SK-N-SH (cell line): ENCODE results near the gene SMAD4. TPM values are rescaled to one million over a fixed set of nuclear protein-coding genes. Genes with fewer than 3 reads are reported as not detected.

ENCODE experiments used
- CTCF ChIA-PET: fragments of 300-600, 350-600 bp; formaldehyde crosslinking; extraction: SDS; loops from one replicate; lab custom pipeline; 2021; lab: Yijun Ruan, JAX
- POLR2A ChIA-PET: fragments of 350-600 bp; sonication (Branson Sonifier 250); formaldehyde crosslinking; extraction: SDS; loops from one replicate; lab custom pipeline; 2020; ENCODE audit warnings: antibody characterized with exemption, inconsistent platforms; lab: Yijun Ruan, JAX
- DNase-seq: peaks from one replicate; pipeline ENCODE4 v3.0.0; 2012
- H2AFZ ChIP-seq: fragments of 200-600 bp; sonication (generic); 2 replicates; pipeline ENCODE4 v1.8.1; 2016; ENCODE audit warnings: antibody characterized with exemption, mild to moderate bottlenecking, low read depth
- H3F3A ChIP-seq: fragments of 200-600 bp; sonication (generic); replicated peaks from 2 replicates; pipeline ENCODE3; 2016; ENCODE audit warnings: antibody characterized with exemption, mild to moderate bottlenecking; ENCODE audit not compliant: insufficient read depth
- H3K27ac ChIP-seq, 2 experiments: fragments of 200-500 bp in 1 of 2; fragments of 200-600 bp in 1 of 2; sonication (Bioruptor generic) in 1 of 2; sonication (generic), shearing (Covaris generic) in 1 of 2; 2 replicates each; pipeline versions ENCODE4 v1.5.1 to v1.6.1; 2014 to 2016; ENCODE audit warnings: low read depth in 2 of 2, inconsistent platforms in 1 of 2, low read length in 1 of 2, mild to moderate bottlenecking in 1 of 2, mixed read lengths in 1 of 2
- H3K27me3 ChIP-seq: fragments of 200-600 bp; sonication (generic), shearing (Covaris generic); 2 replicates; pipeline ENCODE4 v1.6.1; 2016; ENCODE audit warnings: mixed run types; ENCODE audit not compliant: insufficient read depth
- H3K36me3 ChIP-seq, 2 experiments: fragments of 200-500 bp in 1 of 2; fragments of 200-600 bp in 1 of 2; sonication (Bioruptor generic) in 1 of 2; sonication (generic) in 1 of 2; replicated peaks in 1 of 2; 2 replicates each; pipeline versions ENCODE3 to v1.5.1; 2014 to 2016; ENCODE audit warnings: low read length in 1 of 2, mild to moderate bottlenecking in 1 of 2; ENCODE audit not compliant: insufficient read depth in 2 of 2, control insufficient read depth in 1 of 2
- H3K4me1 ChIP-seq, 2 experiments: fragments of 200-500 bp in 1 of 2; fragments of 200-600 bp in 1 of 2; sonication (Bioruptor generic) in 1 of 2; sonication (generic), shearing (Covaris generic) in 1 of 2; 2 replicates each; pipeline versions ENCODE4 v1.5.1 to v1.6.1; 2014 to 2016; ENCODE audit warnings: low read depth in 1 of 2, low read length in 1 of 2, mixed run types in 1 of 2; ENCODE audit not compliant: insufficient read depth in 2 of 2, control insufficient read depth in 1 of 2
- H3K4me2 ChIP-seq: fragments of 200-600 bp; sonication (generic), shearing (Covaris generic); 2 replicates; pipeline ENCODE4 v1.6.1; 2017; ENCODE audit warnings: mixed run types
- H3K4me3 ChIP-seq, 2 experiments: fragments of 200-500 bp in 1 of 2; fragments of 200-600 bp in 1 of 2; sonication (Bioruptor generic) in 1 of 2; sonication (generic), shearing (Covaris generic) in 1 of 2; 2 replicates each; pipeline versions ENCODE4 v1.5.1 to v1.8.1; 2014 to 2016; ENCODE audit warnings: low read depth in 2 of 2, inconsistent platforms in 1 of 2, low read length in 1 of 2, mild to moderate bottlenecking in 1 of 2, mixed read lengths in 1 of 2, moderate library complexity in 1 of 2
- H3K79me2 ChIP-seq: fragments of 200-600 bp; sonication (generic); 2 replicates; pipeline ENCODE4 v1.8.1; 2017; ENCODE audit warnings: mild to moderate bottlenecking; ENCODE audit not compliant: insufficient read depth
- H3K9ac ChIP-seq: fragments of 200-600 bp; sonication (generic); 2 replicates; pipeline ENCODE4 v1.6.1; 2017; ENCODE audit warnings: mixed run types
- H3K9me2 ChIP-seq: fragments of 200-600 bp; sonication (generic); 2 replicates; pipeline ENCODE4 v1.6.1; 2017; ENCODE audit warnings: mixed run types
- H3K9me3 ChIP-seq: fragments of 200-600 bp; sonication (generic); 2 replicates; pipeline ENCODE4 v1.6.1; 2017; ENCODE audit warnings: mixed run types, mild to moderate bottlenecking, moderate library complexity
- H4K20me1 ChIP-seq: fragments of 200-600 bp; sonication (generic); 2 replicates; pipeline ENCODE4 v1.6.1; 2017; ENCODE audit warnings: mild to moderate bottlenecking, mixed run types; ENCODE audit not compliant: insufficient read depth
- CHD2 ChIP-seq: fragments of 150-350 bp; IDR thresholded peaks from 2 replicates; pipeline ENCODE4 v1.6.1; 2018; ENCODE audit warnings: low read length; ENCODE audit not compliant: partially characterized antibody
- EZH2phosphoT487 ChIP-seq: fragments of 200-600 bp; sonication (generic); IDR thresholded peaks from 2 replicates; pipeline ENCODE4 v1.6.1; 2017; ENCODE audit warnings: low read depth, mixed run types, mild to moderate bottlenecking, antibody characterized with exemption, moderate library complexity, borderline replicate concordance
- FOSL2 ChIP-seq: IDR thresholded peaks from 2 replicates; pipeline ENCODE4 v1.4.0; 2012; ENCODE audit warnings: low read depth, mild to moderate bottlenecking, moderate library complexity, borderline replicate concordance
- FOXJ3 ChIP-seq: sonication (generic); formaldehyde crosslinking; IDR thresholded peaks from 2 replicates; pipeline ENCODE4 v1.5.1; 2020; ENCODE audit warnings: mild to moderate bottlenecking, missing genetic modification reagents
- FOXM1 ChIP-seq: IDR thresholded peaks from 2 replicates; pipeline ENCODE4 v1.4.0; 2012; ENCODE audit warnings: low read depth, mild to moderate bottlenecking
- IRF3 ChIP-seq: fragments of 150-350 bp; IDR thresholded peaks from 2 replicates; pipeline ENCODE4 v1.6.1; 2016; ENCODE audit warnings: mild to moderate bottlenecking, low read depth, low read length
- JUND ChIP-seq: IDR thresholded peaks from 2 replicates; pipeline ENCODE4 v1.4.0; 2012
- MEF2A ChIP-seq: IDR thresholded peaks from 2 replicates; pipeline ENCODE4 v1.4.0; 2012; ENCODE audit warnings: low read depth, borderline replicate concordance
- MXI1 ChIP-seq: IDR thresholded peaks from 2 replicates; pipeline ENCODE4 v1.6.1; 2012; ENCODE audit warnings: mild to moderate bottlenecking, low read depth, low read length, improper control_type of control experiment
- REST ChIP-seq: IDR thresholded peaks from 2 replicates; pipeline ENCODE4 v1.6.1; 2012; ENCODE audit warnings: mild to moderate bottlenecking, low read depth, low read length, moderate library complexity
- RFX5 ChIP-seq: IDR thresholded peaks from 2 replicates; pipeline ENCODE4 v1.6.1; 2012; ENCODE audit warnings: mild to moderate bottlenecking, improper control_type of control experiment, low read length
- RXRA ChIP-seq: IDR thresholded peaks from 2 replicates; pipeline ENCODE4 v1.4.0; 2012; ENCODE audit warnings: low read depth, mild to moderate bottlenecking, borderline replicate concordance
- SMC3 ChIP-seq: IDR thresholded peaks from 2 replicates; pipeline ENCODE4 v1.6.1; 2012; ENCODE audit warnings: low read depth, low read length, improper control_type of control experiment
- TAF1 ChIP-seq: IDR thresholded peaks from 2 replicates; pipeline ENCODE4 v1.6.1; 2012; ENCODE audit warnings: low read depth, mild to moderate bottlenecking, low read length, moderate library complexity, borderline replicate concordance
- TCF12 ChIP-seq: IDR thresholded peaks from 2 replicates; pipeline ENCODE4 v1.4.0; 2012
- USF1 ChIP-seq: IDR thresholded peaks from 2 replicates; pipeline ENCODE4 v1.4.0; 2012; ENCODE audit warnings: low read depth, borderline replicate concordance
- YY1 ChIP-seq: IDR thresholded peaks from 2 replicates; pipeline ENCODE4 v1.4.0; 2012; ENCODE audit warnings: low read depth, mild to moderate bottlenecking
- WGBS: methylation state at CpG from one replicate; pipeline ENCODE4 v1.1.6; 2017; ENCODE audit warnings: low lambda C conversion rate; 5-methylcytosine and 5-hydroxymethylcytosine counted together
- polyA plus RNA-seq, 3 experiments: library from polyadenylated mRNA; depleted of rRNA; stranded (reverse); fragments of >200 nt; gene quantifications; 2 replicates each; pipeline ENCODE4 v1.2.3, GENCODE V29; 2012
- TF ChIP-seq, protein P1 (sequence below): IDR thresholded peaks from 2 replicates; pipeline ENCODE4 v1.4.0; 2012; ENCODE audit warnings: low read depth
- TF ChIP-seq, protein P2 (sequence below): fragments of 200-600 bp; sonication (generic); IDR thresholded peaks from 2 replicates; pipeline ENCODE4 v1.6.1; 2017; ENCODE audit warnings: antibody characterized with exemption, mild to moderate bottlenecking, moderate library complexity

SMAD4 gene
- polyA plus RNA-seq, 1 of the 3 experiments (the other 2 are of a cell fraction): 43.3 TPM

GRCh38 chr18:51017140-51017879 lies 12.7 kb upstream of the SMAD4 start:
- H3K36me3 ChIP-seq: peaks cover 0 to 3% of the 10 kb centered on the region in 2 experiments
- H3K79me2 ChIP-seq: no peaks in the 10 kb centered on the region
- no peaks in the 10 kb centered on the region for H3K4me1 ChIP-seq
- no peak overlapping the region for H3K9ac ChIP-seq
- TF ChIP-seq TAF1: no peak
- no peak for TF ChIP-seq MXI1
- TF ChIP-seq RFX5: no peak
- TF ChIP-seq TCF12: no peak
- TF ChIP-seq SMC3: no peak
- TF ChIP-seq RXRA: no peak
- TF ChIP-seq FOXJ3: no peak
- TF ChIP-seq FOXM1: no peak
- no peak for TF ChIP-seq JUND
- no peak for TF ChIP-seq IRF3
- no peak for TF ChIP-seq FOSL2
- TF ChIP-seq YY1: no peak
- no peak for TF ChIP-seq EZH2phosphoT487
- H3K27me3 ChIP-seq: no peaks in the 10 kb centered on the region
- H2AFZ ChIP-seq: no peak overlapping the region
- H3F3A ChIP-seq: no peaks in the 10 kb centered on the region
- H3K9me2 ChIP-seq: no peaks in the 10 kb centered on the region
- ChIA-PET POLR2A (interaction anchor here (1.1 kb wide), 1 partner anchor 12 kb away, joined by 3 read pairs; no protein-coding TSS in a partner anchor), CTCF (interaction anchor here (3.4 kb wide), 1 partner anchor 10 kb away, joined by 9 read pairs; no protein-coding TSS in a partner anchor)
- no peak overlapping the region for H3K4me2 ChIP-seq
- no peak overlapping the region for H3K4me3 ChIP-seq
- H4K20me1 ChIP-seq: no peaks in the 10 kb centered on the region
- no peaks in the 10 kb centered on the region for H3K9me3 ChIP-seq
- DNase-seq: no peak
- H3K27ac ChIP-seq: no peak overlapping the region
- WGBS: 92% methylated on average over 7 of the region's 8 CpGs

DNA sequence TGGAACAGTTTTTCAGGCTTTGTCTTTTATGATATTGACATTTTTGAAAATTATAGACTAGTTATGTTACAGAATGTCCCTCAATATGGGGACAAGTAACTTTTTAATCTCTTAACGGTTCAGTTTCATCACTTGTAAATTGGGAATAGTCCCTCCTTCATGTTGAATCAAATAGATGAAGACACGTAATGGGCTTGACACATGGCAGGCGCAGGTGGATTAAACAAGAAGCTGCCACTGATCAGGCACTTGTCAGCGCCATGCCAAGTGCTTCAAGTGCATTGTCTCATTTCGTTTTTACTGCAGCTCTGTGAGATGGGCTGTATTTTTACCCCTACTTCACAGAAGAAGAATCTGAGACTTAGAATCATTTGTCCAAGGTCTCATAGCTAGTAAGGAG lies 9.5 kb upstream of the SMAD4 start:
- peaks cover 3 to 14% of the 10 kb centered on the region in 2 experiments for H3K36me3 ChIP-seq
- no peaks in the 10 kb centered on the region for H3K9me3 ChIP-seq
- no peaks in the 10 kb centered on the region for H3F3A ChIP-seq
- H3K4me2 ChIP-seq: no peak overlapping the region
- ChIA-PET CTCF (interaction anchor here (1.4 kb wide), 1 partner anchor 8 kb away, joined by 3 read pairs; no protein-coding TSS in a partner anchor), POLR2A (no interaction called here)
- WGBS: 87% methylated on average over 5 of the region's 5 CpGs
- no peak for DNase-seq
- no peak overlapping the region for H3K27ac ChIP-seq
- H3K4me3 ChIP-seq: no peak overlapping the region
- peaks cover 3% of the 10 kb centered on the region; the same call in 1 of the 2 replicates for H3K79me2 ChIP-seq
- no peaks in the 10 kb centered on the region for H3K9me2 ChIP-seq
- H3K4me1 ChIP-seq: no peaks in the 10 kb centered on the region
- H3K9ac ChIP-seq: no peak overlapping the region
- no peaks in the 10 kb centered on the region for H3K27me3 ChIP-seq
- H4K20me1 ChIP-seq: no peaks in the 10 kb centered on the region
- H2AFZ ChIP-seq: no peak overlapping the region
- TF ChIP-seq REST: no peak
- TF ChIP-seq, protein P1, sequence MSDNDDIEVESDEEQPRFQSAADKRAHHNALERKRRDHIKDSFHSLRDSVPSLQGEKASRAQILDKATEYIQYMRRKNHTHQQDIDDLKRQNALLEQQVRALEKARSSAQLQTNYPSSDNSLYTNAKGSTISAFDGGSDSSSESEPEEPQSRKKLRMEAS: no peak
- no peak for TF ChIP-seq CHD2
- no peak for TF ChIP-seq MEF2A
- TF ChIP-seq USF1: no peak
- TF ChIP-seq RFX5: no peak
- TF ChIP-seq, protein P2, sequence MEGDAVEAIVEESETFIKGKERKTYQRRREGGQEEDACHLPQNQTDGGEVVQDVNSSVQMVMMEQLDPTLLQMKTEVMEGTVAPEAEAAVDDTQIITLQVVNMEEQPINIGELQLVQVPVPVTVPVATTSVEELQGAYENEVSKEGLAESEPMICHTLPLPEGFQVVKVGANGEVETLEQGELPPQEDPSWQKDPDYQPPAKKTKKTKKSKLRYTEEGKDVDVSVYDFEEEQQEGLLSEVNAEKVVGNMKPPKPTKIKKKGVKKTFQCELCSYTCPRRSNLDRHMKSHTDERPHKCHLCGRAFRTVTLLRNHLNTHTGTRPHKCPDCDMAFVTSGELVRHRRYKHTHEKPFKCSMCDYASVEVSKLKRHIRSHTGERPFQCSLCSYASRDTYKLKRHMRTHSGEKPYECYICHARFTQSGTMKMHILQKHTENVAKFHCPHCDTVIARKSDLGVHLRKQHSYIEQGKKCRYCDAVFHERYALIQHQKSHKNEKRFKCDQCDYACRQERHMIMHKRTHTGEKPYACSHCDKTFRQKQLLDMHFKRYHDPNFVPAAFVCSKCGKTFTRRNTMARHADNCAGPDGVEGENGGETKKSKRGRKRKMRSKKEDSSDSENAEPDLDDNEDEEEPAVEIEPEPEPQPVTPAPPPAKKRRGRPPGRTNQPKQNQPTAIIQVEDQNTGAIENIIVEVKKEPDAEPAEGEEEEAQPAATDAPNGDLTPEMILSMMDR: no peak
